ENCODE results near the gene PM20D2. TPM values are rescaled to one million over a fixed set of nuclear protein-coding genes. Genes with fewer than 3 reads are reported as not detected.

The PM20D2 gene
- polyA plus RNA-seq, 1 donor = 49.7 TPM

DNA sequence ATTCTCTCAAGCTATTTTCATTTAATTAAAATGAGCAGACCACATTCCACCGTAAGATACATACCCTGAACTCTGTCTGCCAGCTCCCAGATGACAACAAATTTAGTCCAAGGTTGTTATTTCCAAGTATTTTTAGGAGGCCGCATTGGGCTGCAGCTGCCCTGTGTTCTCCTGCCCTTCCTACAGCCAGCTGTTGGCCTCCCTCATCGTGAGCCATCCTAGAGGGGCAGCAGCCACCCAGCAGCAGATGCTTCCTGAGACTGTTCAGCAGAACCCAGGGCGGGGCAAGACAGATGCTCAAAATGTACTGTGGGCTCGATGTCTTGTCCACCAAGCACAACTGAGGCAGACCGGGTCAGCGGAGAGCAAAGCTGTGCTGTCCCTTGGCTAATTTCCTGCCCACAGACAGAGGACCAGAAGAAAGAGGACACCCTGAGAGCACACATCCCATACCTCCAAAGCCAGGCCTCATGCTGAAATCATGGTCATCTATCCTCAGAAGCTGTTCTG lies 54.9 kb downstream of the PM20D2 start:
- DNase-seq (ENCODE audit: low read depth) = no peak

DNA sequence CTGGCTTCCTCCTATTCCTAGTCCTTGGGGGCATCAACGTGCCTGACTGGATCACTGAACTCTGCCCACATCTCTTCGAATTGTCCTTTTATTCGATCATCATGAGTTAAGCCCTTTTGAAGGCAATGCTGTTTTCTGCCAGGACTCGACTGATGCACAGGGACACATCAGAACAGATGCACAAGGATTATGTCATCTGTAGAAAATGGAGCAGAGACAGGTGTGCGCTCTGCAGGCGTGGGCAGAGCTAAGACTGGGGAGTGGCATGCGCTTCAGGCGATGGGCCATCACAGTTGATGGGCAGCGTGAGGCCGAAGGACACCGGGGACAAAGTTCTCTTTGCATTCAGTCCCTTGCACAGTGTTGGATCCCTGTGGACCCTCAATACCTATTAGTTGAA lies 58.2 kb downstream of the PM20D2 start:
- no peak for DNase-seq (ENCODE audit: low read depth)

- DNase-seq (ENCODE audit: low read depth) = no peak
Observed at GRCh38 chr6:89205819-89206218, 60.0 kb downstream of the PM20D2 start.

DNA sequence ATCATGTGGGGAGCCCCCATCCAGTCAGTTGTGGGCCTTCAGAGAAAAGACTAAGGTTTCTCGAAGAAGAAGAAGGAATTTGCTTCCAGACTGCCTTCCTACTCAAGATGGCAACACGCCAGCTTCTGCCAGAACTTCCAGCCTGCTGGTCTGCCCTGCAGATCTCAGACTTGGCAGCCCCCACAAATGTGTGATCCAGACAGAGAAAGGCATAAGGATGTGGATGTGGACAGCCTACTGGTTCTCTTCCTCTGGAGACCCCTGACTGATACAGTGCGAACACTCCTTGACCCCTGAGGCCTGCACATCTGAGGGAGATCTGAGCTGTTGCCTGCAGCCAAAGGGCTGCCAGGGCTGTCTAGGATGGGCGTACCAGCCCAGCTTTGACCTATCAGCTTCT lies 62.7 kb downstream of the PM20D2 start:
- no peak for DNase-seq (ENCODE audit: low read depth)

DNA sequence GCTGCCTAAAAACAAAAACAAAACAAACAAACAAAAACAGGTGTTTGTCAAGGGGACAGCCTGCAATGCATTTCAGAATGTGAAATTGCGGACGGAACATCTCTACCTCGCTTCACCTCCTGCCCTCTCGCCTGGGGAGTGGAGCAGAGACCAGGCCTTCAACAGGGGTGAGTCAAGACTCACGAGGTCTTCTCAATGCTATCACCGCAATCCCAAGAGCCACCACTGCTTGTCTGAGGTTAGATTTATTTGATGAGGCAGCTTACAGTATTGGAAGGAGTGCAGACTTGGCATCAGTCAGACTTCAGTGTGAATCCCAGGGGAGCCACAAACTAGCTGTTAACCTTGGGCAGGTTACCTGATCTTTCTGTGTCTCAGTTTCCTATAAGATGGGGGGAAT lies 63.6 kb downstream of the PM20D2 start:
- no peak for DNase-seq (ENCODE audit: low read depth)

- no peak for DNase-seq (ENCODE audit: low read depth)
Observed at GRCh38 chr6:89212472-89212871, 66.6 kb downstream of the PM20D2 start.

GRCh38 chr6:89214197-89214596 lies 68.3 kb downstream of the PM20D2 start:
- DNase-seq (ENCODE audit: low read depth) = no peak

Other genes with a start within 250 kb of the PM20D2 start
- gene RNGTT, start 182.4 kb upstream of the PM20D2 start, polyA plus RNA-seq (ENCODE audit: insufficient read length) = 10.1 TPM
- gene PNRC1, start 65.3 kb upstream of the PM20D2 start, polyA plus RNA-seq (ENCODE audit: insufficient read length) = 102 TPM
- 3.8 TPM for gene SRSF12, start 28.0 kb upstream of the PM20D2 start, polyA plus RNA-seq (ENCODE audit: insufficient read length)
- gene GABRR1, start 71.3 kb downstream of the PM20D2 start, polyA plus RNA-seq (ENCODE audit: insufficient read length) = 0.38 TPM
- 2.0 TPM for gene GABRR2, start 169.2 kb downstream of the PM20D2 start, polyA plus RNA-seq (ENCODE audit: insufficient read length)
- 37.4 TPM for gene UBE2J1, start 206.7 kb downstream of the PM20D2 start, polyA plus RNA-seq (ENCODE audit: insufficient read length)